ENCODE data around the gene TMEM255B.

GRCh38 chr13:113739527-113740285 is 19.3 kb upstream of the TMEM255B start:
- TF ChIP-seq LEF1 (IDR thresholded peaks at IDR 0.05; ENCODE audit: borderline replicate concordance): no peak
- no peak for TF ChIP-seq SP1 (IDR thresholded peaks at IDR 0.05)
- no peak for TF ChIP-seq BHLHE40 (IDR thresholded peaks at IDR 0.05; ENCODE audit: borderline replicate concordance)
- TF ChIP-seq SUZ12 (IDR thresholded peaks at IDR 0.05): no peak
- no peak for TF ChIP-seq ELF4 (IDR thresholded peaks at IDR 0.05)
